Gastroesophageal sphincter (tissue), 3 donors: ENCODE results near the gene CSMD2.

ENCODE experiments used
- CTCF ChIP-seq, 4 experiments: fragments of 200-600 bp in 2 of 4; fragments of 450-650 bp in 2 of 4; sonication (generic) in 1 of 4; IDR thresholded peaks; one replicate each; pipeline ENCODE4 v1.5.1; 2017 to 2019; ENCODE audit warnings: antibody characterized with exemption in 4 of 4, mild to moderate bottlenecking in 2 of 4, moderate library complexity in 2 of 4
- EP300 ChIP-seq: sonication (generic); formaldehyde crosslinking; IDR thresholded peaks from one replicate; pipeline ENCODE4 v1.6.1; 2017; ENCODE audit warnings: antibody characterized with exemption, mild to moderate bottlenecking
- POLR2A ChIP-seq, 2 donors: fragments of 450-650 bp; IDR thresholded peaks; one replicate each; pipeline ENCODE4 v1.6.1; 2017; ENCODE audit warnings: antibody characterized with exemption in 2 of 2, mild to moderate bottlenecking in 2 of 2, moderate library complexity in 1 of 2
- POLR2AphosphoS5 ChIP-seq: sonication (generic); formaldehyde crosslinking; IDR thresholded peaks from one replicate; pipeline ENCODE4 v1.6.1; 2017; ENCODE audit warnings: antibody characterized with exemption

GRCh38 chr1:33469691-33470090 lies 695.3 kb downstream of the CSMD2 start:
- TF ChIP-seq CTCF (IDR thresholded peaks at IDR 0.05), result no peak
- TF ChIP-seq POLR2A (IDR thresholded peaks at IDR 0.05), result no peak
- TF ChIP-seq EP300, result no peak
- TF ChIP-seq POLR2AphosphoS5, result no peak
